ENCODE measurements around the gene SCN8A.
"Not testable (repeated sequence)": the region's sequence is repeated elsewhere in the genome, so short reads cannot be mapped to it uniquely, and the experiment has no call there.

The SCN8A gene

GRCh38 chr12:51591016-51591901 lies at the start of gene SCN8A:
SCN8A (plus strand) TSS chr12:51591233; CDS start chr12:51662818, 71,585 bp downstream.
- peak; percentile 28 for DNase-seq

- DNase-seq = no peak
These were observed 44.9 kb upstream of the SCN8A start for GRCh38 chr12:51546097-51546496.

GRCh38 chr12:51547606-51548005 lies 43.4 kb upstream of the SCN8A start:
- no peak for DNase-seq

GRCh38 chr12:51548241-51548640 lies 42.8 kb upstream of the SCN8A start:
- no peak for DNase-seq

- DNase-seq = no peak
These were observed 41.4 kb upstream of the SCN8A start for GRCh38 chr12:51549637-51550036.

GRCh38 chr12:51568271-51569032 lies 22.6 kb upstream of the SCN8A start:
- not testable (repeated sequence) for DNase-seq

- DNase-seq = no peak
These were observed 11.6 kb upstream of the SCN8A start for GRCh38 chr12:51579321-51579850.

GRCh38 chr12:51589060-51589459 lies 2.0 kb upstream of the SCN8A start:
- no peak for DNase-seq

- no peak for DNase-seq
These were observed 1.4 kb upstream of the SCN8A start for GRCh38 chr12:51589557-51590176.

GRCh38 chr12:51590347-51591015 lies 552 bp upstream of the SCN8A start:
- DNase-seq = peak; percentile 70

- no peak for DNase-seq
These were observed 1.1 kb downstream of the SCN8A start for GRCh38 chr12:51592034-51592705.

- no peak for DNase-seq
These were observed 2.0 kb downstream of the SCN8A start for GRCh38 chr12:51593021-51593420.

GRCh38 chr12:51593539-51593938 lies 2.5 kb downstream of the SCN8A start:
- DNase-seq = no peak

GRCh38 chr12:51598156-51598555 lies 7.1 kb downstream of the SCN8A start:
- no peak for DNase-seq

- DNase-seq = no peak
These were observed 9.7 kb downstream of the SCN8A start for GRCh38 chr12:51600721-51601120.

GRCh38 chr12:51601241-51601640 lies 10.2 kb downstream of the SCN8A start:
- no peak for DNase-seq

GRCh38 chr12:51605896-51606295 lies 14.9 kb downstream of the SCN8A start:
- DNase-seq = not testable (repeated sequence)

- not testable (repeated sequence) for DNase-seq
These were observed 16.2 kb downstream of the SCN8A start for GRCh38 chr12:51607197-51607596.

GRCh38 chr12:51620448-51620847 lies 29.4 kb downstream of the SCN8A start:
- no peak for DNase-seq

GRCh38 chr12:51621156-51621922 lies 30.3 kb downstream of the SCN8A start:
- DNase-seq = no peak

GRCh38 chr12:51622564-51622963 lies 31.5 kb downstream of the SCN8A start:
- DNase-seq = no peak
